OCI-LY3 (cell line): ENCODE results near the gene RDH14.

Experiments used
- EZH2phosphoT487 ChIP-seq: fragments of 200-600 bp; shearing (Covaris generic); IDR thresholded peaks from 2 replicates; pipeline ENCODE4 v1.6.1; 2018; ENCODE audit warnings: antibody characterized with exemption, mixed run types, low read depth
- TF ChIP-seq, protein P1 (sequence below): fragments of 200-600, 300-600 bp; sonication (generic); IDR thresholded peaks from 2 replicates; pipeline ENCODE4 v1.5.1; 2014; ENCODE audit warnings: antibody characterized with exemption, low read length, low read depth

DNA sequence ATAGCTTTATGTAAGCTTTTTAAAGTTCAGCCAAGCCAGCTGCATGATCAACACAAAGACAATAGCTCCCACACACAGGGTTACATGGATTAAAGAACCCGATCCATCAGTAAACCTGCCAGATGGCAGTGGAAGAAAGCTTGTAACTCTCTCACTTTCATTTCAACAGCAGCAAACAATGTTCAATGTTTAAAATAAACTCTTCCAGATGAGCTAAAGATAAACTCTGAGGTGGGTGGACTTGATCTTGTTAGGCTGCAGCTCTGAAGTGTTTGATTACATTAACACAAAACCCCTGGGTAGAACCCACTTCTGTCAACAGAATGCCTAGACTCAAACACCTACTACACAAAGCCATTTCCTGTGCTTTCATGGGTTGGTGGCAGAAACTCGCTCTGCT, 13.9 kb downstream of the RDH14 start:
- TF ChIP-seq, protein P1, sequence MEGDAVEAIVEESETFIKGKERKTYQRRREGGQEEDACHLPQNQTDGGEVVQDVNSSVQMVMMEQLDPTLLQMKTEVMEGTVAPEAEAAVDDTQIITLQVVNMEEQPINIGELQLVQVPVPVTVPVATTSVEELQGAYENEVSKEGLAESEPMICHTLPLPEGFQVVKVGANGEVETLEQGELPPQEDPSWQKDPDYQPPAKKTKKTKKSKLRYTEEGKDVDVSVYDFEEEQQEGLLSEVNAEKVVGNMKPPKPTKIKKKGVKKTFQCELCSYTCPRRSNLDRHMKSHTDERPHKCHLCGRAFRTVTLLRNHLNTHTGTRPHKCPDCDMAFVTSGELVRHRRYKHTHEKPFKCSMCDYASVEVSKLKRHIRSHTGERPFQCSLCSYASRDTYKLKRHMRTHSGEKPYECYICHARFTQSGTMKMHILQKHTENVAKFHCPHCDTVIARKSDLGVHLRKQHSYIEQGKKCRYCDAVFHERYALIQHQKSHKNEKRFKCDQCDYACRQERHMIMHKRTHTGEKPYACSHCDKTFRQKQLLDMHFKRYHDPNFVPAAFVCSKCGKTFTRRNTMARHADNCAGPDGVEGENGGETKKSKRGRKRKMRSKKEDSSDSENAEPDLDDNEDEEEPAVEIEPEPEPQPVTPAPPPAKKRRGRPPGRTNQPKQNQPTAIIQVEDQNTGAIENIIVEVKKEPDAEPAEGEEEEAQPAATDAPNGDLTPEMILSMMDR = no peak
- no peak for TF ChIP-seq EZH2phosphoT487
